ENCODE results near the gene OPRM1.

DNA sequence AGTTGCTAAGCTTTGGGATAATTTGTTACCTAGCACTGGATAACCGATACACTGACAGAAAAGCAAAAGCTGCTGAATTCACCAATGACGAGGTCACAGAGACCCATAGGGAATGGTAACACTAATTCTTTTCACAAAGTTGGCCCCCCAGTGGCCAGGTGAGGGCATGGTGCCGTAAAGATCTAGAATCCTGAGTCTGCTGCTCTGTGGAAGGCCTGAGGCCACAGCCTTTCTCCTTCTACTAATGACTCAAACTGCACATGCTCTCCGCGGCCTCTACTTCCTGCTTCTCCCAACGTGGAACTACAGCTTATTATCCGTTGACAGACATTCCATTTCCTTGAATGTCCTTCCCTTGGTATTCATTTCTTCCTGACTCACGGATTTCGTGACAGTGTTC is 127.1 kb downstream of the OPRM1 start:
- TF ChIP-seq, protein P1, sequence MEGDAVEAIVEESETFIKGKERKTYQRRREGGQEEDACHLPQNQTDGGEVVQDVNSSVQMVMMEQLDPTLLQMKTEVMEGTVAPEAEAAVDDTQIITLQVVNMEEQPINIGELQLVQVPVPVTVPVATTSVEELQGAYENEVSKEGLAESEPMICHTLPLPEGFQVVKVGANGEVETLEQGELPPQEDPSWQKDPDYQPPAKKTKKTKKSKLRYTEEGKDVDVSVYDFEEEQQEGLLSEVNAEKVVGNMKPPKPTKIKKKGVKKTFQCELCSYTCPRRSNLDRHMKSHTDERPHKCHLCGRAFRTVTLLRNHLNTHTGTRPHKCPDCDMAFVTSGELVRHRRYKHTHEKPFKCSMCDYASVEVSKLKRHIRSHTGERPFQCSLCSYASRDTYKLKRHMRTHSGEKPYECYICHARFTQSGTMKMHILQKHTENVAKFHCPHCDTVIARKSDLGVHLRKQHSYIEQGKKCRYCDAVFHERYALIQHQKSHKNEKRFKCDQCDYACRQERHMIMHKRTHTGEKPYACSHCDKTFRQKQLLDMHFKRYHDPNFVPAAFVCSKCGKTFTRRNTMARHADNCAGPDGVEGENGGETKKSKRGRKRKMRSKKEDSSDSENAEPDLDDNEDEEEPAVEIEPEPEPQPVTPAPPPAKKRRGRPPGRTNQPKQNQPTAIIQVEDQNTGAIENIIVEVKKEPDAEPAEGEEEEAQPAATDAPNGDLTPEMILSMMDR (IDR thresholded peaks at IDR 0.05), result no peak
- TF ChIP-seq POLR2A (IDR thresholded peaks at IDR 0.05), result no peak
- TF ChIP-seq POLR2AphosphoS5 (IDR thresholded peaks at IDR 0.05), result no peak
- TF ChIP-seq EP300 (IDR thresholded peaks at IDR 0.05), result no peak
